Astrocyte of the hippocampus (primary cell): Measurements from ENCODE around the gene GPR78.

Experiments
- DNase-seq: peaks from one replicate; pipeline ENCODE4 v3.0.0; 2011; ENCODE audit warnings: low read depth, low spot score

Gene GPR78, protein sequence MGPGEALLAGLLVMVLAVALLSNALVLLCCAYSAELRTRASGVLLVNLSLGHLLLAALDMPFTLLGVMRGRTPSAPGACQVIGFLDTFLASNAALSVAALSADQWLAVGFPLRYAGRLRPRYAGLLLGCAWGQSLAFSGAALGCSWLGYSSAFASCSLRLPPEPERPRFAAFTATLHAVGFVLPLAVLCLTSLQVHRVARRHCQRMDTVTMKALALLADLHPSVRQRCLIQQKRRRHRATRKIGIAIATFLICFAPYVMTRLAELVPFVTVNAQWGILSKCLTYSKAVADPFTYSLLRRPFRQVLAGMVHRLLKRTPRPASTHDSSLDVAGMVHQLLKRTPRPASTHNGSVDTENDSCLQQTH

GRCh38 chr4:8580321-8581093 is at the start of gene GPR78:
Gene GPR78, plus strand, starts transcription at chr4:8580392. Its CDS starts 591 bp downstream, at chr4:8580983.
- peak; percentile 86 for DNase-seq

GRCh38 chr4:8532245-8532781 is 47.9 kb upstream of the GPR78 start:
- no peak for DNase-seq

- no peak for DNase-seq
These were observed 46.8 kb upstream of the GPR78 start for GRCh38 chr4:8533274-8533865.

GRCh38 chr4:8534129-8534528 is 46.1 kb upstream of the GPR78 start:
- DNase-seq, result peak; percentile 77

DNA sequence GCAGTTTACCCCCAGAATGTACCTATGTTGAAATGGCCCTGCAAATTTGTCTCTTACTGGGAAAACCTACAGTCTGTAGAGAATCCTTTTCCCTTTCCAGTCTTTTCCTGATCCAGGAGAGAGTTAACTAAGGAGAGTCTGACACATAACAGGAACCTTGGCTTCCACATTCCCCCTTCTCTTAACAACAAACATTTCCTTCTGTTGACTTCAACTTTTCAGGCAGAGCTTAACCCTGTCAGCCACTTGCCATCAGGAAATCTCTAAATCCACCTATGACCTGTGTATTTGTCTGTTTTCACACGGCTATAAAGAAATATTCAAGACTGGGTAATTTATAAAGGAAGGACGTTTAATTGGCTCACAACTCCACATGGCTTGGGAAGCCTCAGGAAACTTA is 45.6 kb upstream of the GPR78 start:
- DNase-seq, result no peak

DNA sequence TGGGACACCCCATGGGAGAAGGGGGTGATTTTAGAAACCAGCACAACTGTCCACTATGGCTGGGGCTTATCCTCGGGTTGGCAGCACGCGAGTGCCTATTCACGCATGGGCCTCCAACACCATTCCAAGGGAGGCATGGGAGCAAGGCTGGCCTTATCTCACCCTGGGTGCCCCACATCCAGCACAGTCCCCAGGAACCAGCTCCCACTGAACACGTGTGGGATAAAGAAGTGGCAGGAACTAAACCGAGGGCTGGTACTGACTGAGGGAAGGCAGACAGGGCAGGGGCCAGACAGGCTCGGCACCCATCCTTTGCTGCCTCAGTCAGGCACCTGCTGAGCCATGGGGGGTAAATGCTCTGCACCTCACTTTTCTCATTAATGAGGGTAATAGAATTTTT is 43.7 kb upstream of the GPR78 start:
- DNase-seq, result no peak

DNA sequence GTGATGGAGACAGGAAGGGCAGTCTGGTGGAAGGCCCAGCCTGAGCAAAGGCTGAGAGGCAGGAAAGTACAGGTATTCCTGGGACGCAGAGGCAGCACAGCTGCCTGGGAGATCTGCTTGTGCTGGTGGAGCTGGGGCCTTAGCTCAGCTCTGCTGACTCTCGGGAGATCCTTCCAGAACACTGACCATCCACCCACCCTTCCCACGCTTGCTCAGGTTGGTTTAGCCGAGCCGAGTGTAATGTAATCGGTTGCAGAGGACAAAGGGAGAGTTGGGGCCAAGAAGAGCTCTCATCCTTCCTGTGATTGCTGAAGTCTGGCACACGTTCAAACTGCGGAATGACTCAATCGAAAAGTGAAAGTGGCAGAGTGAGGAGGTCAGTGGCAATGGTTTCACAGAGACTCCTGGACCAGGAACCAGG is 43.1 kb upstream of the GPR78 start:
- DNase-seq, result peak; percentile 80

- no peak for DNase-seq
These were observed 42.0 kb upstream of the GPR78 start for GRCh38 chr4:8538076-8538702.

GRCh38 chr4:8538703-8539567 is 41.3 kb upstream of the GPR78 start:
- DNase-seq, result peak; percentile 44

- no peak for DNase-seq
These were observed 40.5 kb upstream of the GPR78 start for GRCh38 chr4:8539661-8540060.

- no peak for DNase-seq
These were observed 40.1 kb upstream of the GPR78 start for GRCh38 chr4:8540072-8540471.

- DNase-seq, result no peak
These were observed 39.6 kb upstream of the GPR78 start for GRCh38 chr4:8540586-8540985.

DNA sequence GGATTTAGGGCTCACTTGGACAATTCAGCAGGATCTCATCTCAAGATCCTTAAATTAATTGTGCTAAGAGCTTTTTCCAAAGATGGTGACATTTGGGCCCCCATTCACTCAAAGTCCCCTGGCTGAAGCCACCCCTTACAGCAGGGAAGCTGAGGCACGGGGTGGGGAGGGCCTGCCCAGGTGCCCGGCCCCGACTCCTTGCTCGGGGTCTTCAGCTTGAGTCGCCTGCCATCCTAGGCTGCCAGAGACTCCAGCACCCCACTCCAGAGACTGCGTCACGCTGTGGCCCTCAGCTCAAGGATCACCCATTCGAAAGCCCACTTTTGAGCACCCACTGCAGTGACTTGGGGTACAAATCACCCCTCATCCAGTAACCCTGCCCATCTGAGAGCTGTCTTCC is 39.2 kb upstream of the GPR78 start:
- no peak for DNase-seq

- DNase-seq, result no peak
These were observed 38.0 kb upstream of the GPR78 start for GRCh38 chr4:8541981-8542715.

DNA sequence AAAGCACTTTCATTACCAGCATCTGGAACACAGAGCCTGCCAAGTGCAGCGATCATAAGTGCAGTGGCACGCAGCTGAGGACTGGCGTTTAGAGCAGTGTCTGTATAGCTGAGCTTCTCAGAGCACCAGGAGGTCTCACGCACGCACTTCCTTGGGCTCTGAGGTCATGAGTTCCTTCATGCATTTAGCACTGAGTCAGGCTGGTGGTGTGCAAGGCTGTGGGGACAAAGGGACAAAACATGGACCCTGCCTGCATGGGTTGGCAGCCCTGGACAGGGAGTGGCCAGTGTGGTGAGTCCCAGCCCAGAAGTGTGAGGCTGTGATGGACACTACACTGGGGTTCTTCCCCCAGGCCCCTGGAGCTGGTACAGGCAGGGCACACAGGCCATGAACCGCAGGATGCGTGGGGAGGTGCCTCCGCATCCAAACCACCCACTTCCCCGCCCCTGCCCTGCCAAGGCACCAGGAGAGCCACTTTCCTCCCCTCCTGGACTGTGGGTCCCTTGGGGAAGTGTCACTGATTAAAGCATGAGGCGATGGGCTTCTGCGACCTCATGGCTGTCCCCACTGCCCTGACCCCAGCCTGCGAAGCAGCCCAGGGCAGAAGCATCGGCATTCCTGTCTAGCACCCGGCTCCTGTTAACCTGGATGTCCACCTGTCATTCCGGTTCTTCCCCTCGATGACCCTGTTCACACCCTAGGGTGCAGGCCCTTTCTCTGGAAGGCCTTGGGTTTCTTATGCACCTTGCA is 37.2 kb upstream of the GPR78 start:
- DNase-seq, result no peak

DNA sequence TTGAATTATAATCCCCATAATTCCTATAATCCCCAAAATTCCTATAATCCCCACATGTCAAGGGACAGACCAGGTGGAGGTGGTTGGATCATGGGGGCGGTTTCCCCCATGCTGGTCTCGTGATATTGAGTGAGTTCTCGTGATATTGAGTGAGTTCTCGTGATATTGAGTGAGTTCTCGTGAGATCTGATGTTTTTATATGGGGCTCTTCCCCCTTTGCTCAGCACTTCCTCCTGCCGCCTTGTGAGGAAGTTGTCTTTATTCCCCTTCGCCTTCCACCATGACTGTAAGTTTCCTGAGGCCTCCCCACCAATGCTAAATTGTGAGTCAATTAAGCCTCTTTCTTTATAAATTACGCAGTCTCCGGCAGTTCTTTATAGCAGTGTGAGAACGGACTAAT is 36.6 kb upstream of the GPR78 start:
- no peak for DNase-seq

DNA sequence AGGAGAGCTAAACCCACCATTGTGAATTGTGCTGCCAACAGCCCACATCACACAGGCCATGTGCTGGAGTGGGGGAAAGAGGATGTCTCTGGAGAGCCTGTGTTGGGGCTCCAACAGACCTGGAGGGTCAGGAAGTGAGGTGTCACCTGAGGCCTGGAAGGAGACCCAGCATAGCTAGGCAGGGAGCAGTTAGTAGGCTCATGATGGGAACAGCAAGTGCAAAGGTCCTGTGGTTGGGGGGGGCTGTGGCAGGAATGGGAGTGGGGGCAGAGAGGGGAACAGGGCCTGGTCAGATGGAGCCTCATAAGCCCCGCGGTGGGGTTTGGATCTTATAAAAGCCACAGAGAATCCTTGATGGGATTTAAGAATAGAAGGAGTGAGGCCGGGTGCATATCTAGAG is 35.9 kb upstream of the GPR78 start:
- DNase-seq, result no peak

DNA sequence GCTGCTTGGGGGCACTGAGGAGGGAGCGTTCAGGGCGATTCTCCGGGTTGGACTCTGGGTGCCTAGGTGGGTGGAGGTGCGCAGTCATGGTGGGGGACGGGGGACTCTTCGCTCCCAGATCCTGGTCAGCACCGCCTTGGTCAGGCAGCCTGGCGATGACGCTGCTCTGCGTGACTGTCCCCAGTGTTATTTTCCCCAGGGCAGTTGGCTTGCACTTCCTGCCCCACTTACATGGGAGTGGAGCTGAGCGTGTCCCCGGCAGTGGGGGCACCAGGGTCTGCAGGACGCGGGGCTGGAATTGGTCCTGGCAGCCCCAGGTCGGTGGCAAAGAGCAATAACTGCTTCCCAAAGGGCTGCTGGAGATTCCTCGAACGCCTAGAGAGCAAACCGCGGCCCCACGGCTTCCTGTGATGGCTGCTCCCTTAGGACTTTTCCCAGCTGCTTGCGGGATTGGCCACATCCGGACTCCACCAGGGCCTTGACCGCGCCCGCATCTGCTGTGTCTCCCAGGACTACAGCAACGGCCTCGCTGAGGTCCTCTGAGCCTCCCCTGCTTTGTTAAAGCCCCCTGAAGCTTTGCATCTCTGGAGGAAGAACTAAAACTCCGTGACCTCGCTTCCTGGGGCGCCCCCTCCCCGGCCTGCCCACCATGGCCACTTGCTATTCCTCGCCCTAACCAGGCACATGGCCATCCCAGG is 35.3 kb upstream of the GPR78 start:
- no peak for DNase-seq

DNA sequence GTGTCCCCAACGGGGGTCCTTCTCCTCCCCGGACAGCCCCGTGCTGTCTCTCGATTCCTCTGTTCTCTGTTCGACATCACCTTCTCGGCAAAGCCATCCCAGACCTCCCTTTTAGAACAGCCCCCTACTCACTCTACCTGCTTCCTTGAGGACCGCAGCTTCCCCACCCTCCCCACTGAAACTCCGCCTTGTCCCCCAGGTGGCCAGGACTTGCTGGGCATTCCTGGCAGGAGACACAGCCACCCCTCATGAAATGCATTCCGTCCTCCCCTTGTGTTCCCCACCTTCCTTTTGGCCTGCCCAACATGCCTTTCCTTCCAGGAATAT is 34.8 kb upstream of the GPR78 start:
- DNase-seq, result no peak
